SK-N-SH (cell line): Measurements from ENCODE around the gene SLC9A5. TPM values are rescaled to one million over a fixed set of nuclear protein-coding genes. Genes with fewer than 3 reads are reported as not detected.

Experiments
- CTCF ChIA-PET: fragments of 300-600, 350-600 bp; formaldehyde crosslinking; extraction: SDS; loops from one replicate; lab custom pipeline; 2021; lab: Yijun Ruan, JAX
- POLR2A ChIA-PET: fragments of 350-600 bp; sonication (Branson Sonifier 250); formaldehyde crosslinking; extraction: SDS; loops from one replicate; lab custom pipeline; 2020; ENCODE audit warnings: antibody characterized with exemption, inconsistent platforms; lab: Yijun Ruan, JAX
- DNase-seq: peaks from one replicate; pipeline ENCODE4 v3.0.0; 2012
- H2AFZ ChIP-seq: fragments of 200-600 bp; sonication (generic); 2 replicates; pipeline ENCODE4 v1.8.1; 2016; ENCODE audit warnings: antibody characterized with exemption, mild to moderate bottlenecking, low read depth
- H3F3A ChIP-seq: fragments of 200-600 bp; sonication (generic); replicated peaks from 2 replicates; pipeline ENCODE3; 2016; ENCODE audit warnings: antibody characterized with exemption, mild to moderate bottlenecking; ENCODE audit not compliant: insufficient read depth
- H3K27ac ChIP-seq, 2 experiments: fragments of 200-500 bp in 1 of 2; fragments of 200-600 bp in 1 of 2; sonication (Bioruptor generic) in 1 of 2; sonication (generic), shearing (Covaris generic) in 1 of 2; 2 replicates each; pipeline versions ENCODE4 v1.5.1 to v1.6.1; 2014 to 2016; ENCODE audit warnings: low read depth in 2 of 2, inconsistent platforms in 1 of 2, low read length in 1 of 2, mild to moderate bottlenecking in 1 of 2, mixed read lengths in 1 of 2
- H3K27me3 ChIP-seq: fragments of 200-600 bp; sonication (generic), shearing (Covaris generic); 2 replicates; pipeline ENCODE4 v1.6.1; 2016; ENCODE audit warnings: mixed run types; ENCODE audit not compliant: insufficient read depth
- H3K36me3 ChIP-seq, 2 experiments: fragments of 200-500 bp in 1 of 2; fragments of 200-600 bp in 1 of 2; sonication (Bioruptor generic) in 1 of 2; sonication (generic) in 1 of 2; replicated peaks in 1 of 2; 2 replicates each; pipeline versions ENCODE3 to v1.5.1; 2014 to 2016; ENCODE audit warnings: low read length in 1 of 2, mild to moderate bottlenecking in 1 of 2; ENCODE audit not compliant: insufficient read depth in 2 of 2, control insufficient read depth in 1 of 2
- H3K4me1 ChIP-seq, 2 experiments: fragments of 200-500 bp in 1 of 2; fragments of 200-600 bp in 1 of 2; sonication (Bioruptor generic) in 1 of 2; sonication (generic), shearing (Covaris generic) in 1 of 2; 2 replicates each; pipeline versions ENCODE4 v1.5.1 to v1.6.1; 2014 to 2016; ENCODE audit warnings: low read depth in 1 of 2, low read length in 1 of 2, mixed run types in 1 of 2; ENCODE audit not compliant: insufficient read depth in 2 of 2, control insufficient read depth in 1 of 2
- H3K4me2 ChIP-seq: fragments of 200-600 bp; sonication (generic), shearing (Covaris generic); 2 replicates; pipeline ENCODE4 v1.6.1; 2017; ENCODE audit warnings: mixed run types
- H3K4me3 ChIP-seq, 2 experiments: fragments of 200-500 bp in 1 of 2; fragments of 200-600 bp in 1 of 2; sonication (Bioruptor generic) in 1 of 2; sonication (generic), shearing (Covaris generic) in 1 of 2; 2 replicates each; pipeline versions ENCODE4 v1.5.1 to v1.8.1; 2014 to 2016; ENCODE audit warnings: low read depth in 2 of 2, inconsistent platforms in 1 of 2, low read length in 1 of 2, mild to moderate bottlenecking in 1 of 2, mixed read lengths in 1 of 2, moderate library complexity in 1 of 2
- H3K79me2 ChIP-seq: fragments of 200-600 bp; sonication (generic); 2 replicates; pipeline ENCODE4 v1.8.1; 2017; ENCODE audit warnings: mild to moderate bottlenecking; ENCODE audit not compliant: insufficient read depth
- H3K9ac ChIP-seq: fragments of 200-600 bp; sonication (generic); 2 replicates; pipeline ENCODE4 v1.6.1; 2017; ENCODE audit warnings: mixed run types
- H3K9me2 ChIP-seq: fragments of 200-600 bp; sonication (generic); 2 replicates; pipeline ENCODE4 v1.6.1; 2017; ENCODE audit warnings: mixed run types
- H3K9me3 ChIP-seq: fragments of 200-600 bp; sonication (generic); 2 replicates; pipeline ENCODE4 v1.6.1; 2017; ENCODE audit warnings: mixed run types, mild to moderate bottlenecking, moderate library complexity
- H4K20me1 ChIP-seq: fragments of 200-600 bp; sonication (generic); 2 replicates; pipeline ENCODE4 v1.6.1; 2017; ENCODE audit warnings: mild to moderate bottlenecking, mixed run types; ENCODE audit not compliant: insufficient read depth
- ELF1 ChIP-seq: IDR thresholded peaks from 2 replicates; pipeline ENCODE4 v1.4.0; 2012
- FOXJ3 ChIP-seq: sonication (generic); formaldehyde crosslinking; IDR thresholded peaks from 2 replicates; pipeline ENCODE4 v1.5.1; 2020; ENCODE audit warnings: mild to moderate bottlenecking, missing genetic modification reagents
- FOXM1 ChIP-seq: IDR thresholded peaks from 2 replicates; pipeline ENCODE4 v1.4.0; 2012; ENCODE audit warnings: low read depth, mild to moderate bottlenecking
- JUND ChIP-seq: IDR thresholded peaks from 2 replicates; pipeline ENCODE4 v1.4.0; 2012
- MAX ChIP-seq: IDR thresholded peaks from 2 replicates; pipeline ENCODE4 v1.4.0; 2012; ENCODE audit warnings: low read depth
- MEF2A ChIP-seq: IDR thresholded peaks from 2 replicates; pipeline ENCODE4 v1.4.0; 2012; ENCODE audit warnings: low read depth, borderline replicate concordance
- NFIC ChIP-seq: IDR thresholded peaks from 2 replicates; pipeline ENCODE4 v1.4.0; 2012; ENCODE audit warnings: borderline replicate concordance
- REST ChIP-seq: IDR thresholded peaks from 2 replicates; pipeline ENCODE4 v1.6.1; 2012; ENCODE audit warnings: mild to moderate bottlenecking, low read depth, low read length, moderate library complexity
- RXRA ChIP-seq: IDR thresholded peaks from 2 replicates; pipeline ENCODE4 v1.4.0; 2012; ENCODE audit warnings: low read depth, mild to moderate bottlenecking, borderline replicate concordance
- TAF1 ChIP-seq: IDR thresholded peaks from 2 replicates; pipeline ENCODE4 v1.6.1; 2012; ENCODE audit warnings: low read depth, mild to moderate bottlenecking, low read length, moderate library complexity, borderline replicate concordance
- TEAD4 ChIP-seq: IDR thresholded peaks from 2 replicates; pipeline ENCODE4 v1.4.0; 2012; ENCODE audit warnings: mild to moderate bottlenecking, borderline replicate concordance; ENCODE audit not compliant: insufficient read depth
- USF2 ChIP-seq: fragments of 150-350 bp; IDR thresholded peaks from 2 replicates; pipeline ENCODE4 v1.6.1; 2017; ENCODE audit warnings: antibody characterized with exemption, low read length, low read depth, borderline replicate concordance
- ZBTB33 ChIP-seq: IDR thresholded peaks from 2 replicates; pipeline ENCODE4 v1.4.0; 2012; ENCODE audit warnings: low read depth, borderline replicate concordance
- WGBS: methylation state at CpG from one replicate; pipeline ENCODE4 v1.1.6; 2017; ENCODE audit warnings: low lambda C conversion rate; 5-methylcytosine and 5-hydroxymethylcytosine counted together
- polyA plus RNA-seq, 3 experiments: library from polyadenylated mRNA; depleted of rRNA; stranded (reverse); fragments of >200 nt; gene quantifications; 2 replicates each; pipeline ENCODE4 v1.2.3, GENCODE V29; 2012

Gene SLC9A5
- polyA plus RNA-seq, 1 of the 3 experiments (the other 2 are of a cell fraction), result 4.1 TPM

- H3K36me3 ChIP-seq, result no peaks in the 10 kb centered on the region
- H4K20me1 ChIP-seq, result no peaks in the 10 kb centered on the region
- no peak for DNase-seq
- H3F3A ChIP-seq, result no peaks in the 10 kb centered on the region
- ChIA-PET CTCF (interaction anchor here (1.5 kb wide), 1 partner anchor 9 kb away, joined by 8 read pairs; the partner anchor contains the start of gene SLC9A5), POLR2A (no interaction called here)
- TF ChIP-seq TAF1 (no peak), RXRA (no peak), JUND (no peak), MAX (no peak), FOXM1 (no peak), FOXJ3 (CRISPR knock-in tag) (no peak), MEF2A (no peak), TEAD4 (no peak), USF2 (no peak), ELF1 (no peak), NFIC (no peak), ZBTB33 (no peak), REST (no peak)
- 72% methylated on average over 3 of the region's 4 CpGs for WGBS
- H2AFZ ChIP-seq, result no peak overlapping the region
- H3K9ac ChIP-seq, result no peak overlapping the region
- H3K4me3 ChIP-seq, result no peak overlapping the region
- no peaks in the 10 kb centered on the region for H3K27me3 ChIP-seq
- H3K79me2 ChIP-seq, result no peaks in the 10 kb centered on the region
- H3K9me2 ChIP-seq, result no peaks in the 10 kb centered on the region
- H3K4me2 ChIP-seq, result no peak overlapping the region
- H3K9me3 ChIP-seq, result no peaks in the 10 kb centered on the region
- no peak overlapping the region for H3K27ac ChIP-seq
- H3K4me1 ChIP-seq, result peaks cover 0 to 12% of the 10 kb centered on the region in 2 experiments; a peak in 1 of 4 replicates
Measured at GRCh38 chr16:67257486-67258160, 8.8 kb downstream of the SLC9A5 start.
